ENCODE results near the gene QRFPR. TPM values are rescaled to one million over a fixed set of nuclear protein-coding genes. Genes with fewer than 3 reads are reported as not detected.

Gene QRFPR
- total RNA-seq, 4 donors from 2014 or later: 0.31 TPM; not detected in 3

DNA sequence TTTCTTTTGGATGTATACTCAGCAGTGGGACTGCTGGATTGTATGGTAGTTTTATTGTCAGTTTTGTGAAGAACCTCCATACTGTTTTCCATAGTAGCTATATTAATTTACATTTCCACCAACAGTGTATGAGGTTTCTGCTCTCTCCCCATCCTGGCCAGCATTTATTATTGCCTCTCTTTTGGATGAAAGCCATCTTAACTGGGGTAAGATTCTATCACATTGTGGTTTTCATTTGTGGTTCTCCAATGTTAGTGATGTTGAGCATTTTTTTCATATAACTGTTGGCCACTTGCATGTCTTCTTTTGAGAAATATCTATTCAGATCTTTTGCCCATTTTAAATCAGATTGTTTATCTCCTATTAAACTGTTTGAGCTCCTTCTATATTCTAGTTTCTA is 27.6 kb downstream of the QRFPR start:
- peaks cover 6% of the 10 kb centered on the region for H3K27me3 ChIP-seq
- no peak overlapping the region for H3K4me3 ChIP-seq
- H3K4me1 ChIP-seq: no peaks in the 10 kb centered on the region
- no peak overlapping the region for H3K27ac ChIP-seq
- peaks cover 0 to 19% (median 0%) of the 10 kb centered on the region in 3 donors for H3K9me3 ChIP-seq
- TF ChIP-seq POLR2AphosphoS5 (IDR thresholded peaks at IDR 0.05) (no peak), POLR2A (IDR thresholded peaks at IDR 0.05) (no peak), EP300 (IDR thresholded peaks at IDR 0.05) (no peak)
- TF ChIP-seq, protein P1, sequence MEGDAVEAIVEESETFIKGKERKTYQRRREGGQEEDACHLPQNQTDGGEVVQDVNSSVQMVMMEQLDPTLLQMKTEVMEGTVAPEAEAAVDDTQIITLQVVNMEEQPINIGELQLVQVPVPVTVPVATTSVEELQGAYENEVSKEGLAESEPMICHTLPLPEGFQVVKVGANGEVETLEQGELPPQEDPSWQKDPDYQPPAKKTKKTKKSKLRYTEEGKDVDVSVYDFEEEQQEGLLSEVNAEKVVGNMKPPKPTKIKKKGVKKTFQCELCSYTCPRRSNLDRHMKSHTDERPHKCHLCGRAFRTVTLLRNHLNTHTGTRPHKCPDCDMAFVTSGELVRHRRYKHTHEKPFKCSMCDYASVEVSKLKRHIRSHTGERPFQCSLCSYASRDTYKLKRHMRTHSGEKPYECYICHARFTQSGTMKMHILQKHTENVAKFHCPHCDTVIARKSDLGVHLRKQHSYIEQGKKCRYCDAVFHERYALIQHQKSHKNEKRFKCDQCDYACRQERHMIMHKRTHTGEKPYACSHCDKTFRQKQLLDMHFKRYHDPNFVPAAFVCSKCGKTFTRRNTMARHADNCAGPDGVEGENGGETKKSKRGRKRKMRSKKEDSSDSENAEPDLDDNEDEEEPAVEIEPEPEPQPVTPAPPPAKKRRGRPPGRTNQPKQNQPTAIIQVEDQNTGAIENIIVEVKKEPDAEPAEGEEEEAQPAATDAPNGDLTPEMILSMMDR (IDR thresholded peaks at IDR 0.05): no peak
- no peaks in the 10 kb centered on the region for H3K36me3 ChIP-seq
- no peak for ATAC-seq

- 57 to 78% methylated on average over 1 of the region's 1 CpG for WGBS, 2 donors (ENCODE audit: low coverage in 1 of 2)
Measured at GRCh38 chr4:121344098-121344497, 36.7 kb downstream of the QRFPR start.

GRCh38 chr4:121340247-121340646 is 40.6 kb downstream of the QRFPR start:
- no peaks in the 10 kb centered on the region for H3K4me1 ChIP-seq
- no peaks in the 10 kb centered on the region for H3K27me3 ChIP-seq
- TF ChIP-seq, protein P1 (IDR thresholded peaks at IDR 0.05): no peak
- no peak for TF ChIP-seq POLR2AphosphoS5 (IDR thresholded peaks at IDR 0.05)
- TF ChIP-seq EP300 (IDR thresholded peaks at IDR 0.05): no peak
- TF ChIP-seq POLR2A (IDR thresholded peaks at IDR 0.05): no peak
- H3K9me3 ChIP-seq: no peaks in the 10 kb centered on the region
- no peaks in the 10 kb centered on the region for H3K36me3 ChIP-seq
- no peak overlapping the region for H3K27ac ChIP-seq
- ATAC-seq: no peak
- no peak overlapping the region for H3K4me3 ChIP-seq
- WGBS, 2 donors (ENCODE audit: low coverage in 1 of 2): 94 to 100% methylated on average over 2 of the region's 2 CpGs

More at GRCh38 chr4:121344098-121344497, 36.7 kb downstream of the QRFPR start:
- Histone ChIP-seq H3K27ac (no peak overlapping the region), H3K27me3 (no peaks in the 10 kb centered on the region), H3K36me3 (no peaks in the 10 kb centered on the region), H3K4me1 (no peaks in the 10 kb centered on the region), H3K9me3 (no peaks in the 10 kb centered on the region), H3K4me3 (no peak overlapping the region)
- no peak for TF ChIP-seq POLR2A (IDR thresholded peaks at IDR 0.05)
- TF ChIP-seq, protein P1 (IDR thresholded peaks at IDR 0.05): no peak
- no peak for TF ChIP-seq POLR2AphosphoS5 (IDR thresholded peaks at IDR 0.05)
- no peak for TF ChIP-seq EP300 (IDR thresholded peaks at IDR 0.05)
- ATAC-seq: no peak

- TF ChIP-seq, protein P1 (IDR thresholded peaks at IDR 0.05): no peak
- TF ChIP-seq POLR2AphosphoS5 (IDR thresholded peaks at IDR 0.05) (no peak), POLR2A (IDR thresholded peaks at IDR 0.05) (no peak), EP300 (IDR thresholded peaks at IDR 0.05) (no peak)
- Histone ChIP-seq H3K4me1 (no peaks in the 10 kb centered on the region), H3K36me3 (no peaks in the 10 kb centered on the region), H3K4me3 (no peak overlapping the region), H3K9me3 (no peaks in the 10 kb centered on the region), H3K27ac (no peak overlapping the region), H3K27me3 (no peaks in the 10 kb centered on the region)
- 39 to 70% methylated on average over 2 of the region's 2 CpGs for WGBS, 2 donors (ENCODE audit: low coverage in 1 of 2)
- ATAC-seq: no peak
Measured at GRCh38 chr4:121339824-121340223, 41.0 kb downstream of the QRFPR start.

GRCh38 chr4:121339307-121339706 is 41.5 kb downstream of the QRFPR start:
- no peak overlapping the region for H3K4me3 ChIP-seq
- no peaks in the 10 kb centered on the region for H3K4me1 ChIP-seq
- no peaks in the 10 kb centered on the region for H3K9me3 ChIP-seq
- no peaks in the 10 kb centered on the region for H3K27me3 ChIP-seq
- no peak for ATAC-seq
- H3K27ac ChIP-seq: no peak overlapping the region
- H3K36me3 ChIP-seq: no peaks in the 10 kb centered on the region
- TF ChIP-seq POLR2AphosphoS5 (IDR thresholded peaks at IDR 0.05) (no peak), POLR2A (IDR thresholded peaks at IDR 0.05) (no peak), EP300 (IDR thresholded peaks at IDR 0.05) (no peak)
- TF ChIP-seq, protein P1 (IDR thresholded peaks at IDR 0.05): no peak
- 52 to 55% methylated on average over 2 of the region's 2 CpGs for WGBS, 2 donors (ENCODE audit: low coverage in 1 of 2)

Data from gastroesophageal sphincter (tissue), 4 donors.